NB4 (cell line): Measurements from ENCODE around the gene KIF17.

Source experiments
- MYC ChIP-seq: IDR thresholded peaks from 2 replicates; pipeline ENCODE4 v1.6.1; 2011; ENCODE audit warnings: low read depth, low read length
- POLR2A ChIP-seq: IDR thresholded peaks from 2 replicates; pipeline ENCODE4 v1.6.1; 2011; ENCODE audit warnings: mild to moderate bottlenecking; ENCODE audit not compliant: insufficient read length; ENCODE audit errors: extremely low read depth
- TF ChIP-seq, protein P1 (sequence below): IDR thresholded peaks from one replicate; pipeline ENCODE4 v1.5.1; 2012; ENCODE audit warnings: low read depth, low read length
- TF ChIP-seq, protein P2 (sequence below): IDR thresholded peaks from 2 replicates; pipeline ENCODE4 v1.6.1; 2011; ENCODE audit warnings: low read depth, low read length

GRCh38 chr1:20681999-20682398, 35.8 kb downstream of the KIF17 start:
- TF ChIP-seq, protein P1, sequence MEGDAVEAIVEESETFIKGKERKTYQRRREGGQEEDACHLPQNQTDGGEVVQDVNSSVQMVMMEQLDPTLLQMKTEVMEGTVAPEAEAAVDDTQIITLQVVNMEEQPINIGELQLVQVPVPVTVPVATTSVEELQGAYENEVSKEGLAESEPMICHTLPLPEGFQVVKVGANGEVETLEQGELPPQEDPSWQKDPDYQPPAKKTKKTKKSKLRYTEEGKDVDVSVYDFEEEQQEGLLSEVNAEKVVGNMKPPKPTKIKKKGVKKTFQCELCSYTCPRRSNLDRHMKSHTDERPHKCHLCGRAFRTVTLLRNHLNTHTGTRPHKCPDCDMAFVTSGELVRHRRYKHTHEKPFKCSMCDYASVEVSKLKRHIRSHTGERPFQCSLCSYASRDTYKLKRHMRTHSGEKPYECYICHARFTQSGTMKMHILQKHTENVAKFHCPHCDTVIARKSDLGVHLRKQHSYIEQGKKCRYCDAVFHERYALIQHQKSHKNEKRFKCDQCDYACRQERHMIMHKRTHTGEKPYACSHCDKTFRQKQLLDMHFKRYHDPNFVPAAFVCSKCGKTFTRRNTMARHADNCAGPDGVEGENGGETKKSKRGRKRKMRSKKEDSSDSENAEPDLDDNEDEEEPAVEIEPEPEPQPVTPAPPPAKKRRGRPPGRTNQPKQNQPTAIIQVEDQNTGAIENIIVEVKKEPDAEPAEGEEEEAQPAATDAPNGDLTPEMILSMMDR = no peak
- TF ChIP-seq, protein P2, sequence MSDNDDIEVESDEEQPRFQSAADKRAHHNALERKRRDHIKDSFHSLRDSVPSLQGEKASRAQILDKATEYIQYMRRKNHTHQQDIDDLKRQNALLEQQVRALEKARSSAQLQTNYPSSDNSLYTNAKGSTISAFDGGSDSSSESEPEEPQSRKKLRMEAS = no peak
- no peak for TF ChIP-seq POLR2A
- no peak for TF ChIP-seq MYC
